HG03571 (cell line): ENCODE data around the gene KCTD4.
"Not testable (repeated sequence)": the region's sequence is repeated elsewhere in the genome, so short reads cannot be mapped to it uniquely, and the experiment has no call there.

Experiments
- ATAC-seq: cut with Tn5 transposase; IDR thresholded peaks from one replicate; pipeline ENCODE4 v1.9.1; 2021; ENCODE audit not compliant: unreplicated experiment

Gene KCTD4

GRCh38 chr13:45216193-45216592, 15.3 kb upstream of the KCTD4 start:
- ATAC-seq = no peak

GRCh38 chr13:45215392-45216077, 14.7 kb upstream of the KCTD4 start:
- no peak for ATAC-seq

- no peak for ATAC-seq
Measured at GRCh38 chr13:45209229-45209628, 8.4 kb upstream of the KCTD4 start.

- ATAC-seq = no peak
Measured at GRCh38 chr13:45208132-45208531, 7.3 kb upstream of the KCTD4 start.

- no peak for ATAC-seq
Measured at GRCh38 chr13:45207319-45207718, 6.5 kb upstream of the KCTD4 start.

GRCh38 chr13:45206340-45206739, 5.5 kb upstream of the KCTD4 start:
- ATAC-seq = no peak

GRCh38 chr13:45205124-45205523, 4.3 kb upstream of the KCTD4 start:
- ATAC-seq = no peak

GRCh38 chr13:45199711-45200110, 1.1 kb downstream of the KCTD4 start:
- no peak for ATAC-seq

GRCh38 chr13:45198924-45199323, 1.9 kb downstream of the KCTD4 start:
- ATAC-seq = no peak

- ATAC-seq = no peak
Measured at GRCh38 chr13:45198041-45198440, 2.8 kb downstream of the KCTD4 start.

GRCh38 chr13:45196622-45197021, 4.2 kb downstream of the KCTD4 start:
- no peak for ATAC-seq

GRCh38 chr13:45196096-45196495, 4.7 kb downstream of the KCTD4 start:
- ATAC-seq = no peak

- no peak for ATAC-seq
Measured at GRCh38 chr13:45195421-45195820, 5.4 kb downstream of the KCTD4 start.

GRCh38 chr13:45194081-45194939, 6.5 kb downstream of the KCTD4 start:
- ATAC-seq = no peak

- no peak for ATAC-seq
Measured at GRCh38 chr13:45191874-45192273, 9.0 kb downstream of the KCTD4 start.

- not testable (repeated sequence) for ATAC-seq
Measured at GRCh38 chr13:45189511-45189910, 11.3 kb downstream of the KCTD4 start.

- ATAC-seq = not testable (repeated sequence)
Measured at GRCh38 chr13:45189077-45189476, 11.8 kb downstream of the KCTD4 start.

GRCh38 chr13:45185286-45185685, 15.6 kb downstream of the KCTD4 start:
- ATAC-seq = no peak

GRCh38 chr13:45184693-45185092, 16.2 kb downstream of the KCTD4 start:
- ATAC-seq = no peak

GRCh38 chr13:45180713-45181601, 19.9 kb downstream of the KCTD4 start:
- no peak for ATAC-seq

GRCh38 chr13:45180303-45180702, 20.5 kb downstream of the KCTD4 start:
- ATAC-seq = no peak
